RWPE2 (cell line): ENCODE measurements around the gene DDX39A.

Experiments
- ATAC-seq: fragments of 200-7000 bp; cut with Tn5 transposase; 3 replicates; pipeline ENCODE4 v1.9.1; 2021; ENCODE audit warnings: low read depth
- DNase-seq: peaks from one replicate; pipeline ENCODE4 v3.0.0-alpha.2; 2020; ENCODE audit warnings: low spot score
- H3K27ac ChIP-seq: fragments of 450-650 bp; 2 replicates; pipeline ENCODE4 v1.5.1; 2017; ENCODE audit warnings: mild to moderate bottlenecking; ENCODE audit not compliant: poor library complexity, severe bottlenecking
- H3K27me3 ChIP-seq: fragments of 250-450 bp; sonication (Bioruptor Pico); 2 replicates; pipeline ENCODE4 v1.5.1; 2021; ENCODE audit warnings: mild to moderate bottlenecking, moderate library complexity; ENCODE audit not compliant: insufficient read depth, poor library complexity, severe bottlenecking
- H3K36me3 ChIP-seq: fragments of 250-450 bp; sonication (Bioruptor Pico); 2 replicates; pipeline ENCODE4 v1.5.1; 2020; ENCODE audit warnings: low read depth, mild to moderate bottlenecking, moderate library complexity
- H3K4me1 ChIP-seq: fragments of 250-450 bp; sonication (Bioruptor Pico); 2 replicates; pipeline ENCODE4 v1.5.1; 2021; ENCODE audit warnings: mild to moderate bottlenecking, moderate library complexity; ENCODE audit not compliant: insufficient read depth, poor library complexity, severe bottlenecking
- H3K4me3 ChIP-seq: fragments of 250-450 bp; sonication (Bioruptor Pico); 2 replicates; pipeline ENCODE4 v1.5.1; 2021; ENCODE audit warnings: mild to moderate bottlenecking, moderate library complexity; ENCODE audit not compliant: severe bottlenecking
- H3K9me3 ChIP-seq: fragments of 250-450 bp; sonication (Bioruptor Pico); 2 replicates; pipeline ENCODE4 v1.5.1; 2021; ENCODE audit warnings: mild to moderate bottlenecking, moderate library complexity; ENCODE audit not compliant: severe bottlenecking
- CTCF ChIP-seq: fragments of 450-650 bp; IDR thresholded peaks from one replicate; pipeline ENCODE4 v1.5.1; 2017; ENCODE audit warnings: mild to moderate bottlenecking, moderate library complexity; ENCODE audit not compliant: poor library complexity, severe bottlenecking

Gene DDX39A

GRCh38 chr19:14412324-14412995, 6.7 kb downstream of the DDX39A start:
- no peak for TF ChIP-seq CTCF
- Histone ChIP-seq H3K27me3 (no peaks in the 10 kb centered on the region), H3K4me1 (peaks cover 10% of the 10 kb centered on the region), H3K9me3 (no peaks in the 10 kb centered on the region), H3K36me3 (peaks cover 97% of the 10 kb centered on the region), H3K4me3 (no peak overlapping the region), H3K27ac (no peak overlapping the region)
- ATAC-seq (no peak), DNase-seq (no peak)

- no peaks in the 10 kb centered on the region for H3K27me3 ChIP-seq
- ATAC-seq (no peak), DNase-seq (no peak)
- H3K27ac ChIP-seq, result no peak overlapping the region
- TF ChIP-seq CTCF, result no peak
- H3K4me1 ChIP-seq, result peaks cover 4% of the 10 kb centered on the region
- no peak overlapping the region for H3K4me3 ChIP-seq
- peaks cover 97% of the 10 kb centered on the region for H3K36me3 ChIP-seq
- no peaks in the 10 kb centered on the region for H3K9me3 ChIP-seq
These were observed 7.2 kb downstream of the DDX39A start for GRCh38 chr19:14411938-14412245.

DNA sequence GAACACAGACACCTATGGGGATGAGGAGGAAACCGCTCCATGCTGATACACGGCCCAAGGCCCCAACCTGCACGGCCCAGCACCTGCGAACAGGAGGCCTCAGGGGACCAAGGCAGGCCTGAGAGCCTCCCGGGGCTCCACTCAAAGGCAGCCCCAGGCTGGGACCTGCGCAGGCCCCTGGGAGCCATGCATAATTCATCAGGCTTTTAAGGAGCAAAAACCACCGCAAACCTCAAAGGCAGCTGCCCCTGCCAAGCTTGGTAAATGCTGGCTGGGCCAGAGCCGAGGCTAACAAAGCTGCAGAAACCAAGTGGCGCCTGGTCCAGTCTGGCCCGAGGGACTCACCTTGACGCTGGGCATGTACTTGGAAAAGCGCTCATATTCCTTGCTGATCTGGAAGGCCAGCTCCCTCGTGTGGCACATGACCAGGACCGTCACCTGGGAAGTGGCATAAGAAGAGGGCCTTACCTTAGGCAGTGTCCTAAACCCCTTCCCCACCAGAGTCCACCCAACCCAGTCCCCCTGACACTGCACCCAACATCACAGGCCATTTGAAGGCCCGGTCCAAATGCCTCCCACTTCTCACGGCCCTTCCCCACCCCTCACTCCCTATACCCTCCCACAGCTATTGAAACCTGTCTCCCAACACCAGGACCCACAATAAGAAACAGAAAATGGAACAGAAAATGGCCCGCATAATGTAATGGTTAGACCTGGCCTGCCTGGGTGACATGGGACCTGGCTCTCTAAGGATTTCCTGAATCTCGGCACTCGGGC, 7.8 kb downstream of the DDX39A start:
- ATAC-seq (no peak), DNase-seq (no peak)
- H3K4me1 ChIP-seq, result no peaks in the 10 kb centered on the region
- no peaks in the 10 kb centered on the region for H3K9me3 ChIP-seq
- no peaks in the 10 kb centered on the region for H3K27me3 ChIP-seq
- peaks cover 97% of the 10 kb centered on the region for H3K36me3 ChIP-seq
- no peak for TF ChIP-seq CTCF
- no peak overlapping the region for H3K4me3 ChIP-seq
- no peak overlapping the region for H3K27ac ChIP-seq

- ATAC-seq (no peak), DNase-seq (no peak)
- Histone ChIP-seq H3K4me1 (no peaks in the 10 kb centered on the region), H3K27me3 (no peaks in the 10 kb centered on the region), H3K36me3 (peaks cover 88% of the 10 kb centered on the region), H3K4me3 (no peak overlapping the region), H3K27ac (no peak overlapping the region), H3K9me3 (no peaks in the 10 kb centered on the region)
- no peak for TF ChIP-seq CTCF
These were observed 8.8 kb downstream of the DDX39A start for GRCh38 chr19:14410091-14411051.
